ENCODE measurements around the gene TUSC2. TPM values are rescaled to one million over a fixed set of nuclear protein-coding genes. Genes with fewer than 3 reads are reported as not detected.

Gene TUSC2
- total and polyA plus RNA-seq, 10 of the 15 experiments (the other 5 are each of a cell fraction or from before 2014, with no cell fraction given) = 4.0 to 73.8 (median 34.3) TPM

DNA sequence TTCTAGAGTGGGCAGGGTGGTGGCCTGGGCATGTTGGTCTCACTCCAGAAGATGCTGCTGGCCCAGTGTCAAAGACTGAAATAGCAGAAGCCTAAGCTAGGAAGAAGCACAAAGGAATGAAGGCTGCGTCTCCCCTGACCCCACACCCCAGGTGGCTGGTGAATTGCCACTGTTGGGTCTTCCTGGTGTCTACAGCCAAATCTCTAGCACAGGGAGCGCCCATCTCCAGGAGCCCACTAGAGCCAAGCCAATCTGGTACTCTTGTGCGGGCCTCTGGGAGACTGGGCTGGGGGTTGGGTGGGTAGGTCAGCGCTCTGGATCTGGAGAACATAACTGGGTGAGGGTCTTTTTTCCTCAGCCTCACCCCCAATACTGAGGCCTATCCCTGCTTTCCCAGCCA lies 894 bp downstream of the TUSC2 start (continued):
- no peak for TF ChIP-seq CHD2 (IDR thresholded peaks at IDR 0.05; ENCODE audit: borderline replicate concordance, low read depth, low read length)
- TF ChIP-seq DPF2 (IDR thresholded peaks at IDR 0.05) = no peak
- TF ChIP-seq RFX5 (IDR thresholded peaks at IDR 0.05; ENCODE audit: low read depth, low read length) = no peak
- TF ChIP-seq, protein P1, sequence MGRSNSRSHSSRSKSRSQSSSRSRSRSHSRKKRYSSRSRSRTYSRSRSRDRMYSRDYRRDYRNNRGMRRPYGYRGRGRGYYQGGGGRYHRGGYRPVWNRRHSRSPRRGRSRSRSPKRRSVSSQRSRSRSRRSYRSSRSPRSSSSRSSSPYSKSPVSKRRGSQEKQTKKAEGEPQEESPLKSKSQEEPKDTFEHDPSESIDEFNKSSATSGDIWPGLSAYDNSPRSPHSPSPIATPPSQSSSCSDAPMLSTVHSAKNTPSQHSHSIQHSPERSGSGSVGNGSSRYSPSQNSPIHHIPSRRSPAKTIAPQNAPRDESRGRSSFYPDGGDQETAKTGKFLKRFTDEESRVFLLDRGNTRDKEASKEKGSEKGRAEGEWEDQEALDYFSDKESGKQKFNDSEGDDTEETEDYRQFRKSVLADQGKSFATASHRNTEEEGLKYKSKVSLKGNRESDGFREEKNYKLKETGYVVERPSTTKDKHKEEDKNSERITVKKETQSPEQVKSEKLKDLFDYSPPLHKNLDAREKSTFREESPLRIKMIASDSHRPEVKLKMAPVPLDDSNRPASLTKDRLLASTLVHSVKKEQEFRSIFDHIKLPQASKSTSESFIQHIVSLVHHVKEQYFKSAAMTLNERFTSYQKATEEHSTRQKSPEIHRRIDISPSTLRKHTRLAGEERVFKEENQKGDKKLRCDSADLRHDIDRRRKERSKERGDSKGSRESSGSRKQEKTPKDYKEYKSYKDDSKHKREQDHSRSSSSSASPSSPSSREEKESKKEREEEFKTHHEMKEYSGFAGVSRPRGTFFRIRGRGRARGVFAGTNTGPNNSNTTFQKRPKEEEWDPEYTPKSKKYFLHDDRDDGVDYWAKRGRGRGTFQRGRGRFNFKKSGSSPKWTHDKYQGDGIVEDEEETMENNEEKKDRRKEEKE (IDR thresholded peaks at IDR 0.05) = no peak

DNA sequence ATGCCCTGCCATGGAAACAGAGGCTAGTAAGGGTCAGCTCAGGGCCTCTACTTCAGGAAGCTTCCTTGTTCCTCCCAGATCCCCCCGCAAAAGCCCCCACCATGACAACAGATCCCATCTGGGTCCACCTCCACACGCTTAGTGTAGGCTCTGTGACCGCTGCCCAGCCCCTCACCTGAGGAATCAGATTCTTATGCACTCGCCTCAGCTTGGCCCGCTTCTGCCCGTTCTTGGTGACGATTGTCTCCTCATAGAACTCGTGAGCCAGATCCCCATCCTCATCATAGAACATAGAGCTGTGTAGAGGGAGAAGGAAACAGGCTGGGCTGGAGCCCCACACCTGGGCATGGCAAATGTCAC lies 1.9 kb downstream of the TUSC2 start:
- no peaks in the 10 kb centered on the region for H3K27me3 ChIP-seq (replicated peaks in 1 of 2; ENCODE audit: control insufficient read depth in 2 of 2, insufficient read depth in 2 of 2, low read length in 1 of 2)
- no peaks in the 10 kb centered on the region for H3K9me3 ChIP-seq (replicated peaks; ENCODE audit: control insufficient read depth, insufficient read depth, low read length)
- peaks cover 12 to 16% of the 10 kb centered on the region in 2 experiments for H3K36me3 ChIP-seq (ENCODE audit: control insufficient read depth in 2 of 2, insufficient read depth in 2 of 2, low read length in 1 of 2)
- DNase-seq (ENCODE audit: low read depth, low spot score) (no peak), FAIRE-seq (no peak), ATAC-seq (no peak)
- intact Hi-C loops (cut with micrococcal nuclease; ENCODE audit: unreplicated experiment) (no loop called here), in situ Hi-C loops (cut with MboI) (no loop called here)
- no peaks in the 10 kb centered on the region for H4K20me1 ChIP-seq (ENCODE audit: control insufficient read depth, insufficient read depth)
- ChIA-PET CTCF (interaction anchor here (0.7 to 0.9 kb wide), 3 partner anchors 19 to 123 kb away, joined by 3 to 5 read pairs (median 4); partner anchors contain the start of genes HYAL3 and NAA80), POLR2A (interaction anchor here (3.0 kb wide), 1 partner anchor 11 kb away, joined by 58 read pairs; no protein-coding TSS in a partner anchor), RAD21 (ENCODE audit: unreplicated experiment) (interaction anchor here (3.4 kb wide), 1 partner anchor 11 kb away, joined by 21 read pairs; no protein-coding TSS in a partner anchor), SMC1A (ENCODE audit: uncharacterized antibody, unreplicated experiment) (no interaction called here)
- BruUV-seq (replicated peaks) = no TSS peak
- no peak overlapping the region for H2AFZ ChIP-seq (ENCODE audit: control insufficient read depth, low read depth, low read length)
- H3K79me2 ChIP-seq (ENCODE audit: control insufficient read depth, insufficient read depth, low read length) = peaks cover 14% of the 10 kb centered on the region
- no peak overlapping the region for H3K9ac ChIP-seq (ENCODE audit: control insufficient read depth, insufficient read depth, low read length)
- no peak overlapping the region for H3K27ac ChIP-seq (ENCODE audit: control insufficient read depth, insufficient read depth)
- H3K4me3 ChIP-seq = no peak overlapping the region
- H3K4me2 ChIP-seq (ENCODE audit: control insufficient read depth, insufficient read depth) = no peak overlapping the region
- WGBS (ENCODE audit: insufficient coverage, insufficient replicate concordance, low lambda C conversion rate, missing lambda C conversion rate) = 81% methylated on average over 8 of the region's 8 CpGs
- H3K4me1 ChIP-seq (ENCODE audit: control insufficient read depth, insufficient read depth, low read length) = peaks cover 8% of the 10 kb centered on the region
- TF ChIP-seq, protein P1 (IDR thresholded peaks at IDR 0.05) = no peak
- TF ChIP-seq, protein P2, sequence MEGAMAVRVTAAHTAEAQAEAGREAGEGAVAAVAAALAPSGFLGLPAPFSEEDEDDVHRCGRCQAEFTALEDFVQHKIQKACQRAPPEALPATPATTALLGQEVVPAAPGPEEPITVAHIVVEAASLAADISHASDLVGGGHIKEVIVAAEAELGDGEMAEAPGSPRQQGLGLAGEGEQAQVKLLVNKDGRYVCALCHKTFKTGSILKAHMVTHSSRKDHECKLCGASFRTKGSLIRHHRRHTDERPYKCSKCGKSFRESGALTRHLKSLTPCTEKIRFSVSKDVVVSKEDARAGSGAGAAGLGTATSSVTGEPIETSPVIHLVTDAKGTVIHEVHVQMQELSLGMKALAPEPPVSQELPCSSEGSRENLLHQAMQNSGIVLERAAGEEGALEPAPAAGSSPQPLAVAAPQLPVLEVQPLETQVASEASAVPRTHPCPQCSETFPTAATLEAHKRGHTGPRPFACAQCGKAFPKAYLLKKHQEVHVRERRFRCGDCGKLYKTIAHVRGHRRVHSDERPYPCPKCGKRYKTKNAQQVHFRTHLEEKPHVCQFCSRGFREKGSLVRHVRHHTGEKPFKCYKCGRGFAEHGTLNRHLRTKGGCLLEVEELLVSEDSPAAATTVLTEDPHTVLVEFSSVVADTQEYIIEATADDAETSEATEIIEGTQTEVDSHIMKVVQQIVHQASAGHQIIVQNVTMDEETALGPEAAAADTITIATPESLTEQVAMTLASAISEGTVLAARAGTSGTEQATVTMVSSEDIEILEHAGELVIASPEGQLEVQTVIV (IDR thresholded peaks at IDR 0.05; ENCODE audit: borderline replicate concordance, partially characterized antibody) = no peak
- TF ChIP-seq EED (IDR thresholded peaks at IDR 0.05; ENCODE audit: low read depth) = no peak
- no peak for TF ChIP-seq CREM (IDR thresholded peaks at IDR 0.05; ENCODE audit: low read depth)
- TF ChIP-seq, protein P3, sequence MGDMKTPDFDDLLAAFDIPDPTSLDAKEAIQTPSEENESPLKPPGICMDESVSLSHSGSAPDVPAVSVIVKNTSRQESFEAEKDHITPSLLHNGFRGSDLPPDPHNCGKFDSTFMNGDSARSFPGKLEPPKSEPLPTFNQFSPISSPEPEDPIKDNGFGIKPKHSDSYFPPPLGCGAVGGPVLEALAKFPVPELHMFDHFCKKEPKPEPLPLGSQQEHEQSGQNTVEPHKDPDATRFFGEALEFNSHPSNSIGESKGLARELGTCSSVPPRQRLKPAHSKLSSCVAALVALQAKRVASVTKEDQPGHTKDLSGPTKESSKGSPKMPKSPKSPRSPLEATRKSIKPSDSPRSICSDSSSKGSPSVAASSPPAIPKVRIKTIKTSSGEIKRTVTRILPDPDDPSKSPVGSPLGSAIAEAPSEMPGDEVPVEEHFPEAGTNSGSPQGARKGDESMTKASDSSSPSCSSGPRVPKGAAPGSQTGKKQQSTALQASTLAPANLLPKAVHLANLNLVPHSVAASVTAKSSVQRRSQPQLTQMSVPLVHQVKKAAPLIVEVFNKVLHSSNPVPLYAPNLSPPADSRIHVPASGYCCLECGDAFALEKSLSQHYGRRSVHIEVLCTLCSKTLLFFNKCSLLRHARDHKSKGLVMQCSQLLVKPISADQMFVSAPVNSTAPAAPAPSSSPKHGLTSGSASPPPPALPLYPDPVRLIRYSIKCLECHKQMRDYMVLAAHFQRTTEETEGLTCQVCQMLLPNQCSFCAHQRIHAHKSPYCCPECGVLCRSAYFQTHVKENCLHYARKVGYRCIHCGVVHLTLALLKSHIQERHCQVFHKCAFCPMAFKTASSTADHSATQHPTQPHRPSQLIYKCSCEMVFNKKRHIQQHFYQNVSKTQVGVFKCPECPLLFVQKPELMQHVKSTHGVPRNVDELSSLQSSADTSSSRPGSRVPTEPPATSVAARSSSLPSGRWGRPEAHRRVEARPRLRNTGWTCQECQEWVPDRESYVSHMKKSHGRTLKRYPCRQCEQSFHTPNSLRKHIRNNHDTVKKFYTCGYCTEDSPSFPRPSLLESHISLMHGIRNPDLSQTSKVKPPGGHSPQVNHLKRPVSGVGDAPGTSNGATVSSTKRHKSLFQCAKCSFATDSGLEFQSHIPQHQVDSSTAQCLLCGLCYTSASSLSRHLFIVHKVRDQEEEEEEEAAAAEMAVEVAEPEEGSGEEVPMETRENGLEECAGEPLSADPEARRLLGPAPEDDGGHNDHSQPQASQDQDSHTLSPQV (IDR thresholded peaks at IDR 0.05) = no peak
- no peak for TF ChIP-seq ESRRA (IDR thresholded peaks at IDR 0.05; ENCODE audit: low read length)
